Measurements from ENCODE around the gene TSC22D4. TPM values are rescaled to one million over a fixed set of nuclear protein-coding genes. Genes with fewer than 3 reads are reported as not detected.

The TSC22D4 gene
- polyA plus RNA-seq, 2 of the 4 experiments (the other 2 are of a cell fraction) = 7.9 to 28.9 TPM

- WGBS (ENCODE audit: missing lambda C conversion rate) = 84% methylated on average over 1 of the region's 1 CpG
- DNase-seq (ENCODE audit: low read depth in 1 of 2, low spot score in 1 of 2) (no peak), ATAC-seq (no peak), FAIRE-seq (no peak)
- peaks cover 53% of the 10 kb centered on the region for H3K4me1 ChIP-seq
- POLR2A ChIA-PET = no interaction called here
- H3K4me3 ChIP-seq = no peak overlapping the region
- CTCF ChIA-PET = interaction anchor here (0.6 to 8.5 kb wide), 12 partner anchors 8 to 84 kb away, joined by 3 to 127 read pairs (median 11); no protein-coding TSS in a partner anchor
- H3K4me2 ChIP-seq = no peak overlapping the region
- TF ChIP-seq RCOR1 (IDR thresholded peaks at IDR 0.05; ENCODE audit: low read depth, low read length) (no peak), RAD21 (conservative IDR thresholded peaks at IDR 0.05 in 1 of 2, IDR thresholded peaks at IDR 0.05 in 1 of 2) (no peak), POLR2AphosphoS2 (conservative IDR thresholded peaks at IDR 0.05; ENCODE audit: low read length) (no peak), JUNB (IDR thresholded peaks at IDR 0.05) (no peak), TP53 (CRISPR knock-in tag; IDR thresholded peaks at IDR 0.05) (no peak), EP300 (IDR thresholded peaks at IDR 0.05) (no peak), HOXB5 (CRISPR knock-in tag; IDR thresholded peaks at IDR 0.05) (no peak), FOXS1 (CRISPR knock-in tag; IDR thresholded peaks at IDR 0.05) (no peak), RFX5 (IDR thresholded peaks at IDR 0.05) (no peak), BHLHE40 (IDR thresholded peaks at IDR 0.05; ENCODE audit: low read depth, low read length) (no peak), NR3C1 (IDR thresholded peaks at IDR 0.05) (no peak), GATA3 (IDR thresholded peaks at IDR 0.05; ENCODE audit: borderline replicate concordance) (no peak), MAFK (IDR thresholded peaks at IDR 0.05; ENCODE audit: partially characterized antibody) (no peak), ESRRA (IDR thresholded peaks at IDR 0.05; ENCODE audit: borderline replicate concordance, low read length) (no peak)
- TF ChIP-seq, protein P1, sequence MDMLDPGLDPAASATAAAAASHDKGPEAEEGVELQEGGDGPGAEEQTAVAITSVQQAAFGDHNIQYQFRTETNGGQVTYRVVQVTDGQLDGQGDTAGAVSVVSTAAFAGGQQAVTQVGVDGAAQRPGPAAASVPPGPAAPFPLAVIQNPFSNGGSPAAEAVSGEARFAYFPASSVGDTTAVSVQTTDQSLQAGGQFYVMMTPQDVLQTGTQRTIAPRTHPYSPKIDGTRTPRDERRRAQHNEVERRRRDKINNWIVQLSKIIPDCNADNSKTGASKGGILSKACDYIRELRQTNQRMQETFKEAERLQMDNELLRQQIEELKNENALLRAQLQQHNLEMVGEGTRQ (IDR thresholded peaks at IDR 0.05) = no peak
- no peak overlapping the region for H3K27ac ChIP-seq
- no peaks in the 10 kb centered on the region for H3K9me3 ChIP-seq
Observed at GRCh38 chr7:100481466-100481865, 2.5 kb upstream of the TSC22D4 start.

DNA sequence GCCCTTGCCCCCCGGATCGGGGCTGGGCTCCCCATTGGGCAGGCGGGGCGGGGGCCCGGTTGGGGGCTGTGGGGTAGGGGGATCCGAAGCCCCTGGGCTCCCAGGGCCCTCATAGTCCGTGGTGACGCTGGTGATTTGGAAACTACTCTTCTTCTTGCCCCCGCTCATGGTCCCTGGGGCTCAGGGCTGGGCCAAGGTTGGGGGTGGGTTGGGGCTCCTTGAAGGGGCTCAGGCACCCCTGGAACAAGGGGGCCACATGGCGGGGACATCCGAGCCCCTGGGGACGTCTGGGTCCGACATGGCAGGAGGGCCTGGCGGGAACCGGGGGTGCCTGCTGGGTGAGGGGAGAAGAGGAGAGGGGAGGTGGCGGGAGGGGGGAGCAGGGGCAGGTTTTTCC lies 1.1 kb downstream of the TSC22D4 start:
- ChIA-PET POLR2A (interaction anchor here (1.3 kb wide), 1 partner anchor 135 kb away, joined by 3 read pairs; the partner anchor contains the start of gene MOSPD3), CTCF (interaction anchor here (0.6 to 8.5 kb wide), 4 partner anchors 10 to 82 kb away, joined by 3 to 127 read pairs (median 24); no protein-coding TSS in a partner anchor)
- Histone ChIP-seq H3K4me2 (peak overlapping the region; percentile 74), H3K9me3 (no peaks in the 10 kb centered on the region), H3K27ac (peak overlapping the region; percentile 87 to 96), H3K4me3 (peak overlapping the region; percentile 75), H3K4me1 (peaks cover 33% of the 10 kb centered on the region)
- no peak for FAIRE-seq
- WGBS (ENCODE audit: missing lambda C conversion rate) = 62% methylated on average over 6 of the region's 16 CpGs
- DNase-seq (ENCODE audit: low read depth in 1 of 2, low spot score in 1 of 2) = no peak
- no peak for ATAC-seq
- TF ChIP-seq POLR2AphosphoS2 (conservative IDR thresholded peaks at IDR 0.05; ENCODE audit: low read length) (no peak), ELK1 (IDR thresholded peaks at IDR 0.05; ENCODE audit: low read depth, low read length) (no peak), HOXA7 (CRISPR knock-in tag; IDR thresholded peaks at IDR 0.05) (no peak)

GRCh38 chr7:100476903-100477870 lies 1.8 kb downstream of the TSC22D4 start:
- ChIA-PET CTCF (interaction anchor here (0.6 to 8.5 kb wide), 6 partner anchors 9 to 371 kb away, joined by 3 to 127 read pairs (median 5); no protein-coding TSS in a partner anchor), POLR2A (interaction anchor here (1.3 kb wide), 1 partner anchor 135 kb away, joined by 3 read pairs; the partner anchor contains the start of gene MOSPD3)
- TF ChIP-seq ZC3H11A (IDR thresholded peaks at IDR 0.05) (no peak), HDAC2 (IDR thresholded peaks at IDR 0.05) (no peak), CHD4 (IDR thresholded peaks at IDR 0.05; ENCODE audit: borderline replicate concordance) (no peak), FOXS1 (CRISPR knock-in tag; IDR thresholded peaks at IDR 0.05) (no peak), MAFK (IDR thresholded peaks at IDR 0.05; ENCODE audit: partially characterized antibody) (no peak), RCOR1 (IDR thresholded peaks at IDR 0.05; ENCODE audit: low read depth, low read length) (no peak), PHF8 (IDR thresholded peaks at IDR 0.05; ENCODE audit: borderline replicate concordance, low read depth) (no peak), PBX3 (IDR thresholded peaks at IDR 0.05) (no peak), CHD2 (IDR thresholded peaks at IDR 0.05; ENCODE audit: low read length, partially characterized antibody) (no peak), NPAS2 (CRISPR knock-in tag; IDR thresholded peaks at IDR 0.05; ENCODE audit: borderline replicate concordance) (no peak), ZSCAN20 (CRISPR knock-in tag; IDR thresholded peaks at IDR 0.05) (no peak), FOSL2 (IDR thresholded peaks at IDR 0.05) (no peak), FOSL2 (CRISPR knock-in tag; IDR thresholded peaks at IDR 0.05) (no peak)
- TF ChIP-seq, protein P2, sequence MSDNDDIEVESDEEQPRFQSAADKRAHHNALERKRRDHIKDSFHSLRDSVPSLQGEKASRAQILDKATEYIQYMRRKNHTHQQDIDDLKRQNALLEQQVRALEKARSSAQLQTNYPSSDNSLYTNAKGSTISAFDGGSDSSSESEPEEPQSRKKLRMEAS (IDR thresholded peaks at IDR 0.05) = no peak
- ATAC-seq (no peak), DNase-seq (ENCODE audit: low read depth in 1 of 2, low spot score in 1 of 2) (no peak), FAIRE-seq (no peak)
- H3K4me2 ChIP-seq = peak overlapping the region; percentile 74
- peak overlapping the region; percentile 75 for H3K4me3 ChIP-seq
- peaks cover 33% of the 10 kb centered on the region for H3K4me1 ChIP-seq
- no peaks in the 10 kb centered on the region for H3K9me3 ChIP-seq
- 77% methylated on average over 14 of the region's 30 CpGs for WGBS (ENCODE audit: missing lambda C conversion rate)
- H3K27ac ChIP-seq = peak overlapping the region; percentile 87 to 96

Data from A549 (cell line).